NCI-H2107 (cell line): ENCODE results near the gene EFNA2.

Experiments used
- DNase-seq: peaks from one replicate; lab custom pipeline; 2025; lab: John Stamatoyannopoulos, UW

EFNA2 gene

DNA sequence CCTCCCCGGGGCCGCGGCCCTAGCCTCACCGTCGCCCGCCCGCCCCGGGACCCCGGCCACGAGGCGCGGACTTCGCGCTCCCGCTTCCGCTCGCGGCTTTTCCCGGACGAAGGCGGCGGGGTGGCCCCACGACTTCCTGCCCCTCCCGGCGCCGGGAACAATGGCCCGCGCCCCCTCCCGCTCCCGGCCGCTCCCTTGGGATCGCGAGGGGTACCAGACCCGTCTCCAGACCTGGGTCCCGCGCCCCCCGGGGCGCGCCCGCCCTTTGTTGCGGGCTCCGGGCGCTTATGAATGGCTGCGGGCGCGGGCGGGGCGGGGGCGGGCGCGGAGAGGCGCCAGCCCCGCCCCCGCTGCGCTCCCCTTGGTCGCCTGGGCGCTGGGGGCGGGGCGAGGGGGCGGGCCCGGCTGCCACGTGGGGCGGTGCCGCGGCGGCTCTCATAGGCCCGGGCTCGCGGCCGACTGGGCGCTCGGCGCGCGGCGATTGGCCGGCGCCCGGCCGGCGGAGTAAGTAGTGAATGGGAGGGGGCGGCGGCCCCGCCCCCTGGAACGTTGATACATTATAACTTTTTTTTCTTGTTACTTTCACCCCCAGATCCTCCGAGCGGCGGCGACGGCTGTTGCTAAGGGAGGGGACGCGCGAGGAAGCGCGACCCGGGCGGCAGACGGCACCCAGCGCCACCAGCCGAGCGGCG lies 36.2 kb upstream of the EFNA2 start:
- DNase-seq: peak; percentile 88

DNA sequence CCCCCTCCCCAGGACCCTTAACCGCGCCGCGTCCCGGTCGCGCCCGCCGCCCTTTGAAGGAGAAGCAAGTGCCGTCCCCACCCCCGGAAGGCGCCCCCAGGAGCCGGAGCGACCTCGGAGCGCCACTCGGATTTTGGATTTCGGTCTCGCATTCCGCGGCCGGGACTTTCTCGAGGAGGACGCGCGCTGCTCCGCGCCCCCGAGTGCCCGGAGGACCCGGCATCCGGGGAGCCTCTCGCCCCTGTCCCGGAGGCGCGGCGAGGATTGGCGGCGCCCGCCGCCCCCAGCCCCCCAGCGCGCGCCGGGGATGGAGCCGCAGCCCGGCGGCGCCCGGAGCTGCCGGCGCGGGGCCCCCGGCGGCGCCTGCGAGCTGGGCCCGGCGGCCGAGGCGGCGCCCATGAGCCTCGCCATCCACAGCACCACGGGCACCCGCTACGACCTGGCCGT lies 35.7 kb upstream of the EFNA2 start:
- DNase-seq: no peak

DNA sequence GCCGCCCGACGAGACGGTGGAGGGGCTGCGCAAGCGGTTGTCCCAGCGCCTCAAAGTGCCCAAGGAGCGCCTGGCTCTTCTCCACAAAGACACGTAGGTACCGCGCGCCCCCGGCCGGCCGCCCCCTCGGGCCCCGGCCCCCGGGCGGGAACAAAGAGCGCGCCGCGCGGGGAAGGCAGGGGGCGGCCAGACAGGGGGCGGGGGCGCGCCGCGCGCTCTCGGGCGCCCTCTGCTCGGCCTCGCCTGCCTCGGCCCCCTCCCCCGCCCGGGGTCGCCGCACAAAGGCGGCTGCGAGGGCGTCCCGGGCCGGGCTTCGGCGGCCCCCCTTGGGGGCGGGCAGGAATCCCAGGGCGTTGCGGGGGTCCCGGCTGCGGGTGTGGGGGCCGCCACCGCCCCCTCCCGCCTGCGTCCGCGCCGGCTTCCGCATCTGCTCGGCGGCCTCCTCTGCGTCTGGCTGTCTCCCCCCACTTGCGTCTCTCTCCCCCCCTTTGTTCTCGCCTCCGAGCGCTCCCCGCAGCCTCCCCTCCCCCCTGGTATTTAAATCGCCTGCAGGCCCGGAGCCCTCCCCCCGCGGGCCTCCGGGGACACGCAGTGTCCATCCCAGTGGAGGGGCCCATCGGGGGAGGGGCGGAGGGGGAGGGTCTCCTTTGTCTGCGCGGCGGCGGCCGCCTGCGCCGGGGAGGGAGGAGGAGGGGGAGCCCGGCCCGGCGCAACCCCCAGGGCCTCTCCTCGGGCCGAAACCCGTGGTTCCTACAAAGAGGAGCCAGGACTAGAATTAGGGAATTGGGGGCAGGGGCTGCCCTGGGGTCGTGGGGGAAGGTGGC lies 35.0 kb upstream of the EFNA2 start:
- DNase-seq: no peak

DNA sequence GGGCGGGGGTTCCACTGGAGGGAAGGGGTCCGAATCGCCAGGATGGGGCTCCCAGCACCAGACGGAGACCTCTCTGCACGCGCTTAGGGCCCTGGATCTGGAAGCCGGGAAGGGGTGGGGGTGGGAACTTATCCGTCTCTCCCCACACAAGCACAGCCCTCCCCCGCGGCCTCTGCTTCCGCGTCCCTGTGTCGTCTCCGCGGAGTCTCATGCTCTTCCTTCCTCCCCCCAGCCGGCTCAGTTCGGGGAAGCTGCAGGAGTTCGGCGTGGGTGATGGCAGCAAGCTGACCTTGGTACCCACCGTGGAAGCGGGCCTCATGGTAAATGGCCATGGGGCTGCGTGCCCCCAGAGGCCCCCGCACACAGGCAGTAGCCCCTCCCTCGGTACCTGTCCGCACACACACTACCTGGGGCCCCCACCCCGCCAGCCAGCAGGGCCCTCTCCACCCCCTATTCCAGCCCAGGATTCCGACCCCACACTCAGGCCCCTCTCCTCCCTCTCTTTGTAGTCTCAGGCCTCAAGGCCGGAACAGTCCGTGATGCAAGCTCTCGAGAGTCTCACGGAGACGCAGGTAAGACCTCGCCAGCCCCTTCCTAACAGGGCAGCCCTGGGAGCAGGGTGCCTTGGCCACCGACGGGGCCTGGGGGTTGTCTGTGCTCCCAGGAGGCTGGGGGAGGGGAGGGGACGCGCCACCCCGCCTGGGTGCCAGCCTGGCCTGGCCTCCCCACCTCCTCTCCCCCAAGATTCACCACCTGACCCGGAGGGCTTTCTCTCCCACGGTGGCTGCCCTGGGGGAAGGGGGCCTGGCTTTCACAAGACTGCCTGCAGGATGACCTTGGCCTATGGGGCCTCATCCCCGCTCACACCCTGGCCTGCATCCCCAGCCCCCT lies 34.1 kb upstream of the EFNA2 start:
- DNase-seq: no peak

DNA sequence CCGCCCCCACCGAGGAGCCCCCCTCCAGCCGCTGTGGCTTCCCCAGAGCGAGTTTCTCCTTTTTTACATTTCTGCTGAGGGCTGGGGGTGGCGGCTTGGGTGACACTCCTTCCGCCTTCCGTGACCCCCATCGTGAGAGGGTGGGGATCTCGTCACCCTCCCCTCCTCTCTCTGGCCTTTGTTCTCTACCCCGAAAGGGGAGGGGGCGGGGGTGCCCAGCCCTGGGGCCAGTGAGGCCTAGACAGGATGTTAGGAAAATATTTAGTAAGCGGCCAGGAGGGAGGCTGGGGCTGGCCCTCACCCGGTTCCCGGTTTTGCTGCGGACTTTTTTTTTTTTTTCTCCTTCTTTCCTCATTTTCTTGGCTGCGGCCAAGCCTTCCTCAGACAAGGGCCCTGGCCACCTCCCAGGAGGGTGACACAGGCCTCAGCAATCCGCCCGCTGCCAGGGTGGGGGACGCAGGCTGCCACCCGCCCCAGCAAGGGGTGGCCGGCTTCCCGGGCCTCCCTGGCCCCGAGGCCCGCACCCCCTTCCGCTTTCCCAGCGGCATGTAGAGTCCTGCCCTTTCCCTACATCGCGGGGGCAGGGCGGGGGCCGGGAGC lies 33.4 kb upstream of the EFNA2 start:
- no peak for DNase-seq

DNA sequence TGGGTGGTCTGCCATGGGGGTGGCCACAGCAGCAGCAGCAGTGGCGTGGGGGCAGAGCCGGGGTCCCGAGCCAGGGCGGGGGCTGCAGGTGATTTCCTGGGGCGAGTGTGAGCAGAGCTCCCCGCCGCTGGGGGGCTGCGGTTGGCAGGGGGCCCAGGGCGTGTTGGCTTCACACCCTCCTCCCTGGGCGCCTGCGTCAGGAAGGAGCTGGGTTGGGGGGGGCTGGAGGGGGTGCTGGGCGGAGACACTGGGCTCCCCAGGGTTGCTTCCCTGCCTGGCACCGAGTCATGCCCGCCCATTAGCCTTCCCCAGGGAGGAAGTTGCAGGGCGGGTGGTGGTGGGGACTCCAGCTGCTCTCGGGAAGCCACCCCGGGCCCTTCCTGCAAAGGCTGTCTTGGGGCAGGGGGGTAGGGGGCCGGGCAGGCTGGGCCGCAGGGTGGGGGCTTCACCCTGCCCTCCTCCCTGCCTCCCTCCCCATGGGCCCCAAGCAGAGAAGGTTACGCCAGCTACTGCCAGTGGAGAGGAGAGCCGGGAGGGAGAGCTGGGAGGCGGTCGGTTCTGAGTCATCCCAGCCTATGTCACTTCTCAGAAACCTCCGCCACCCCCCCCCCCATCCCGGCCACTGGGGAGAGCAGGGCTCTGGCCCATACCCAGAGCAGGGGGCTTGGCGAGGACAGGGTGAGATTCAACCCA lies 32.7 kb upstream of the EFNA2 start:
- peak; percentile 62 for DNase-seq

DNA sequence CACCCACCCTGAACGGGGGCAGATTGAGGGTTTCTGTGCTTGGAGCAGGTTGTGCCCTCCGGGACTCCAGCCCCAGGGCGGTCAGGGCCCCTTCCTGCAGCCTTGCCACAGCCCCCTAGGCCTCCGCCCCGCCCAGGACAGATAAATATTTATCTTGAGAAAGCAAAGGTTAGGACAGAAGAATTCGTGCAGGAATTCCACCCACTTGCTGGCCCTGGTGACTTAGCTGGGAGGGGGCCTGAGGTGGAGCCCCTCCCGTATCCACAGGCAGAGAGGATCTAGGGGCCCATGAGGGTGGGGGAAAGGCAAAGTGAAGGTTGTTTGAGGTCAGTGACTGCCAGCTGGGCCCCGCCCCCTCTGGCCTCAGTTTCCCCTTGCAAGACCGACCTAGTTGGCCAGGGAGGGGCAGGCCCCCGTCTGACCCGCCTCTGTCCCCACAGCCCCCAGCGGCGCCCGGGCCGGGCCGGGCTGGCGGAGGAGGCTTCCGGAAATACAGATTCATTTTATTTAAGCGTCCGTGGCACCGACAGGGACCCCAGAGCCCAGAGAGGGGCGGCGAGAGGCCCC lies 32.1 kb upstream of the EFNA2 start:
- DNase-seq: no peak

DNA sequence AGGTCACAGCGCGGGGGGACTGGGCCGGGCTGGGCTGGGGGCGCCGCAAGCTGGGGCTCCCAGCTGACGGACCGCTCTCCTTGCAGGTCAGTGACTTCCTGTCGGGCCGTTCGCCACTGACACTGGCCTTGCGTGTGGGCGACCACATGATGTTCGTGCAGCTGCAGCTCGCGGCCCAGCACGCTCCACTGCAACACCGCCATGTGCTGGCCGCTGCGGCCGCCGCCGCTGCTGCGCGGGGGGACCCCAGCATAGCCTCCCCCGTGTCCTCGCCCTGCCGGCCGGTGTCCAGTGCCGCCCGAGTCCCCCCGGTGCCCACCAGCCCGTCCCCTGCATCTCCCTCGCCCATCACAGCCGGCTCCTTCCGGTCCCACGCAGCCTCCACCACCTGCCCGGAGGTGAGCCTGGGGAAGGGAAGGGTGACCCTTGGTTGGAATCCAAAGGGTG lies 31.6 kb upstream of the EFNA2 start:
- no peak for DNase-seq

DNA sequence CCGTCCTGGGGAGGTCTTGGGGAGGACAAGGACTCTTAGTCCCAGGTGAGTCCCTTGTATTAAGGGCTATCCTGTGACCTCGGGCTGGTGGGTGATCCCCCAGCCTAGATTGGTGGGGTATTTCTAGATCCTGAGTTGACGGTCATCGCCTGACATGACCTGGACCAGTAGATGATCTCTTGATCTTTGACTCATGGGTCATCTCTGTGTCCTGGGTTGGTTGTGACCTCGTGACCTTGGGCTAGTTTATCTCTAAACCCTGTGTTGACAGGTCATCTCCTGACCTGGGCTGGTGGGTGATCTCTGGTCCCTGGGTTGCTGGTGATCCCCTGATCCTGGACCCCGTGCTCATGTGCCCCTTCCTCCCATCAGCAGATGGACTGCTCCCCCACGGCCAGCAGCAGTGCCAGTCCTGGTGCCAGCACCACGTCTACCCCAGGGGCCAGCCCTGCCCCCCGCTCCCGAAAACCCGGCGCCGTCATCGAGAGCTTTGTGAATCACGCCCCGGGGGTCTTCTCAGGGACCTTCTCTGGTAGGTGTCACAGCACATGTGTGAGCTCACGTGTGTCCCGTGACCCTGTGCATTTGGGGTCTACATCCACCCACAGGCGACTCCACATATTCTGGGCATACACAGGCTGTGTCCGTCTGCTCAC lies 31.0 kb upstream of the EFNA2 start:
- no peak for DNase-seq

DNA sequence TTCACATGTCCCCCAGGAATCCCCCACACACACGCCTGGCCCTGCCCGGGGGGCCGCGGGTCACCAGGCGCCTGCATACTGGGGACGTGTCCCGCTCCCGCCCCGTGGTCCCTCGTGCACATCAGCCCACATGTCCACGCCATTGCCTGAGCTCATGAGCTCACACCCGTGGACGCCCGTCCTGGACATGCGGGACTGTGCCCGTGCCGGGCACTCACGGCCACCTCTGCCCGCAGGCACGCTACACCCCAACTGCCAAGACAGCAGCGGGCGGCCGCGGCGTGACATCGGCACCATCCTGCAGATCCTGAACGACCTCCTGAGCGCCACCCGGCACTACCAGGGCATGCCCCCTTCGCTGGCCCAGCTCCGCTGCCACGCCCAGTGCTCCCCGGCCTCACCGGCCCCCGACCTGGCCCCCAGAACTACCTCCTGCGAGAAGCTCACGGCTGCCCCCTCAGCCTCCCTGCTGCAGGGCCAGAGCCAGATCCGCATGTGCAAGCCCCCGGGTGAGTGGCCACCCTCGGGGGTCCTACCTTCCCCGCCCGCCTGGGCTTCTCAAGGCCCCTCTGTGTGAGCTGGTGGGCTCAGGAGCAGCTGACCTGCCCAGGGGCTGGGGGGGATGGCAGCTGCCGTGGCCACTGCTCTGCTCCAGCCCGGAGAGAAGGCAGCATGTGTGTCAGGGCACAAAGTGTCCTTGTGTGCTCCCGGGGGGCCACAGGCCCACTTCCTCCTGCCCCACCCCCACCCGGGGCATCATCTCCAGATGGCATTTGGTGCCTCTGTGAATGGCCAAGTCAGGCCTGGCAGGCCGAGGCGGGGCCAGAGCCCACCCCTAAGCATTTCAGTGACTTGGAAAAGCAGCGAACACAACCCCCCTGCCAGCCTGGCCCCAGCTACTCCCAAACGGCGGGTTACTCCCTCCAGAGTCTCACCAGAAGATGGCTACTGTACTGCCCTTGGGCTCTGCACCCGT lies 30.2 kb upstream of the EFNA2 start:
- DNase-seq: no peak

DNA sequence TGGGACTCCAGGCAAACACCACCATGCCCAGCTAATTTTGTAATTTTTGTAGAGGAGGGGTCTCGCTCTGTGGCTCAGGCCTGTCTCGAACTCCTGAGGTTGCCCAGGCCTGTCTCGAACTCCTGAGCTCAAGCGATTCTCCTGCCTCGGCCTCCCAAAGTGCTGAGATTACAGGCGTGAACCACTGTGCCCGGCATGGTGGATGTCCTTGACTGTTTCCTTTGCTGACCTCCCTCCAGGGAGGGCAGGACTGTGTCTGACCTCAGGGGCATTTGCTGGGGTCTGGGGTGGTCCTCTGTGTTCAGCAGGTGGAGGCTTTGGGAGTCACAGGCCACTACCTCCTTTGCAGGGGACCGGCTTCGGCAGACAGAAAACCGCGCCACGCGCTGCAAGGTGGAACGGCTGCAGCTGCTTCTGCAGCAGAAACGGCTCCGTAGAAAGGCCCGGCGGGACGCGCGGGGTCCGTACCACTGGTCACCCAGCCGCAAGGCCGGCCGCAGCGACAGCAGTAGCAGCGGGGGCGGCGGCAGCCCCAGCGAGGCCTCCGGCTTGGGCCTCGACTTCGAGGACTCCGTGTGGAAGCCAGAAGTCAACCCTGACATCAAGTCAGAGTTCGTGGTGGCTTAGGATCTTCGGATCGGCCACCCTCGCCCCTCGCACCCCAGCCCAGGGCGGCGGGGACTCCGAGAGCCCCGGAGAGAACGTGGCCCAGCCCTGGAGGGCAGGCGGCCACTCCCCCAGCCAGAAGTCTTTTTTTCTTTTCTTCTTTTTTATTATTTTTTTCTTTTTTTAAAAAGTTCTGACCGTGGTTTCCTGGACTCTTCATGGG lies 28.8 kb upstream of the EFNA2 start:
- DNase-seq: no peak

DNA sequence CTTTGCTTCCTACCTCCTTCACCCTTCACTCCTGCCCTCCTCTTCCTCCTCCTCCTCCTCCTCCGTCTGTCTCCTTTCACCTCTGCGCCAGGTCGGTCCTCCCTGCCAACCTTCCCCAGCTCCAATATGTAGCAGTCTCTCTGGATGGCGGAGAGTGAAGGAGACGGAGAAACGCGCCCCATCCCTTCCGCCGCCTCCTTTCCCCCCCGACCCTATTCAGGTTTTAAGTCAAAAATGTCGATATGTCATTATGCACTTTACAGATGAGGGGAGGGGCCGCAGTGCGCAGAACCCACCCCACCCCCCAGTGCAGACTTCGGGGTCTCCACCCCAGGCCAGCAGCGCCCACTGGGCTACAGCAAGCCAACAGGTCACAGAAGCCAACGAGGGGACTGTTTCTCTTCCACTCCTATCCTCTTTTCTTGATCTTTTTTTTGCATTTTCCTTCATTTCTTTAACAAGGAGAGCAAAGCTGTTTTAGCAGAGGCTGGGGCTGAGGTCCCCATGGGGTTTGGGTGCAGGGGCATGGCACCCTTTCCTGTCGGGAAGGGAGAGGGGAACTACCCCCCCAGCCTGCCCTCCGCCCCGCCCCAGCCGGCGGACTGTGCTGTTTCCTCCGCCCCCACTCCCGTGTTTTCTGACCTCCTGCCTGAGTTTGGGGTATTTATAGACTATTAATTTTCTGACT lies 28.1 kb upstream of the EFNA2 start:
- DNase-seq: no peak

DNA sequence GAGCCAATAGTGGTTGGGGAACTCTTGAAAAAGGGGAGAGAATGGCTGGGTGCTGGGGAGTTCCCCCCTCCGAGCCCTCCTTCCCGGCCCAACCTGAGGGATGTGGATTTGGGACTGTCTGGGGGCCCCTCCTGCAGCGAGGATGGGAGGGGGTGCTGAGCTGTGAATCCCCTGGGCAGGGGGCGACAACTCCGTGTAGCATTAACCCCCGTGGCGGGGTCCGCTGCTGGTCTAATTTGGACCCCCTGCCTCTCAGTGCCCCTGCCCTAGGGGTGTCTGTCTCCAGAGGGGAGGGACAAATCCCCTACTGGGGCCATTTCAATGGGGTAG lies 27.5 kb upstream of the EFNA2 start:
- DNase-seq: no peak

DNA sequence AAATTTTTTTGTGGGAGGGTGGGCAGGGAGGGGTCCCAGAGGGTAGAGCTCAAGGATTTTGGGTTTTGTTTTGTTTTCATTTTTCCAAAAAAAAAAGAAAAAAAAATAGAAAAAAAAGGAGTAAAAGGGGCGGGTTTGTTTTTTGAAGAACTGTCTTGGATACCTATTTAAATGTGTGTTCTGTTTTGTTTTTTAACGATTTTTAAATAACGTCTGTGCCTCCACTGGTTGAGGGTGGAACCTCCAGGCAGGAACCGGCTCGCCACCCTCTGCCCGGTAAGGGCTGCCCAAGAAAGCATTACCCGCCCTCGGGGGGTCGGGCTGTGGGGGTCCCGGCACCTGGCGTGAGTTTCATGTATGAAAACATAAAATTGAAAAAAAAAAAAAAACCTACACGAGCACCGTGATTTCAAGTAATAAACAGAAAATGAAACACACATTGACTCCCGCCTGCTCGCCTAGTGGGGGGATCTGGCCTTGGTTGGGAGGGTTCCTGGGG lies 26.9 kb upstream of the EFNA2 start:
- no peak for DNase-seq

DNA sequence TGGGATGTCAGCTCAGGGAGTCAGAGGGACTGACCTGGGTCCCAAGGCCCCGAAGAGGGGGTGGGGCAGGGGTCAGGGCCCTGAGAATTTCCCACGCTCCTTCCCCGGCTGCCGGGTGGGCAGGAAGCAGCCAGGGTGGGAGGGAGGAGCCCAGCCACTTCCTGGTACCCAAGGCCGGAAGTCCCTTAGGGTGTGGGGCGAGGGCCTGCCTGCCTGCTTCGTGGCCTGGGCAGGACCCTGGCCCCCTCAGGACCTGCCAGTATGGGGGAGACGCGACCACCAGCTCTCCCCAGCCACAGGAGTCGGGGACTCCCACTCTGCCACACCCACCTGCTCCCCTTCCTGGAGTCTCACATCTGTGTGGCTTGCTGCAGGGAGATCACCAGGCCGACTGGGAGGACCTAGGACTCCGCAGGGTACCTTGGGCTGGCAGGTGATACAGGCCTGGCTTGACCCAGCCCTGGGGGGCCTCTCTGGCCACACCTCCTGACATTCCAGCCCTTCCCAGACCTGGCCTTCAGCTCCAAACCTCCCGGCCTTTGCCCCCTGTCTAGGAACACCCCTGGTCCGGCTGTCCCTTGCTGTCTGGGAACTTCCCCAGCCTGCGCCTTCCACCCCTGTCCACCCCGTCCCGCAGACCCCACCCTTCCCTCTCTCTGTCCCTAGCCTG lies 26.3 kb upstream of the EFNA2 start:
- DNase-seq: no peak

DNA sequence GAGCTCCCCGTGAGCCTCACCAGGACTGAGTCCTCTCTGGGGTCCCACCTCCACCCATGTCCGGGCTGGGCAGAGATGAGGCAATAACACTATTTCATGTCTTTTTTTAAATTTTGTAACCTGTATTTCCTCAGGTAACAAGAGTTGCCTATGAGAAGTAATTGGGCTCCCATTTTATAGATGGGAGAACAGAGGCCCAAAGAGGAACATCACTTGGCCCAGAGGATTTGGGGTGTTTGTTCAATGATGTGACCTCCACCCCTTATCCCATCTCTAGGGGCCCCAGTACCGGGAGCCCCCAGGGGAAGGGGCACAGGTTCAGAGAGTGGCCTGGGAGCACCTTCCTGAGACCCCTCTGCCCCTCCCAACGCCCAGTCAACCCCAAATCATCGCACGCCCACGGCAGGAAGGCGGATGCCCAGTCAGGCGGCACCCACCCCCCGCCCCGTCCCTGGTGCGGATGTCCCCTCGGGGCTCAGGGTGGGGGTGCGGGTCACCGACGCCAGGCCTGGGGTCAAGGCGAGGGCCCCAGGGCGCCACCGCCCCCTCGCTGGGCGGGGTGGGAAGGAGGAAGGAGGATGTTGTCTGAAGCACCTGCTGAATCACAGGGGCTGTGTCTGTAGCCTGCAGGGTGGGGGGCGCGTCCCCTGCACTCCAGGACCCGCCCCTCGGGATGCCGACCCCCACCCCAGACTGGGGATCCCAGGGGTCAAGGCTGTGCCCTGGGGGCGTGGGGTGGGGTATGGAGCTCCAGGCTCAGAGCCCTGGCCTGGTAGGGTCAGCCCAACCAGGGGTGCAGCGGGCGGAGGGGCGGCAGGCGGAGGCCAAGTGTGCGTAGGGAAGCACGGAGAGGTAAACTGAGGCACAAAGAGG lies 25.6 kb upstream of the EFNA2 start:
- no peak for DNase-seq
